ENCODE results near the gene SLC38A10. TPM values are rescaled to one million over a fixed set of nuclear protein-coding genes. Genes with fewer than 3 reads are reported as not detected.

The SLC38A10 gene
- total and polyA plus RNA-seq, 10 of the 15 experiments (the other 5 are each of a cell fraction or from before 2014, with no cell fraction given): 0.52 to 67.9 (median 22.1) TPM

DNA sequence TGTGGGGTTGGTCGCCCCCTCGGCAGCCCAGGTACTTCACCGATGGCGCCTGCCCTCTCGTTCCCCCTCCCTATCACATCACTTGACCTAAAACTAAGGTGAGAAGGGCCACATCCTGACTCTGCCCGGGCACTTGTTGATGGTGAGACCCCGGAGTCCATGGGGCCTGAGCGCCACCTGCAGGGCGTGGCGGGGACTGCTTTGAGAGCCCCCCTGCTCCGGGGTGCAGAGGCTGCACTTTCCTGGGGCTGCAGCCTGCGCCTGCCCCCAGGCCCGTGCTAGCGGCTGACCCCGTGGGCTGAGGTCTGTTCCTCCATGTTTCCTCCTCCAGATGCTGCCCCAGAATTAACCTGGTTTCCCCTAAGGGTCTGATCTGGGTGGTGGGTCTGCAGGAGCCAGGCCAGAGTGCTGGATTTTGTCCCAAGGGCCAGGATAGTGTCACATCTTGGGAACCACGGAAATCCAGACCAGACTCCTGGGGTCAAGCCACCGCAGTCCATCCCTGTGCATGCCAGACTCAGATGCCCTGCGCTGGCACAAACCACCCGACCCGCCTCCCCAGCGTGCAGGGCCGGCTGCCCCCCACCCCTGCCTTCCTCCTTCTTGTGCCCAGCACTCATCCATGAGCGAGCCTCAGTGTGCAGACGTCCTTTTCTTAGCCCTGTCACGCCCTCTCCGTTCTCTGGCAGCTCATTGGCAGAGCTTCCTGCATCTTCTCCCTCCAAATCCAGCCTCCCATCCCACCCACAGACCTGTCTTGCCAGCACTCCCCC, 53.3 kb downstream of the SLC38A10 start (continued):
- TF ChIP-seq NR2C2 (IDR thresholded peaks at IDR 0.05; ENCODE audit: borderline replicate concordance, control insufficient read depth, insufficient read length, low read depth) (no peak), KAT2A (conservative IDR thresholded peaks at IDR 0.05; ENCODE audit: control insufficient read depth, low read depth, low read length) (no peak), E2F4 (IDR thresholded peaks at IDR 0.05; ENCODE audit: low read depth, low read length) (no peak), MXI1 (IDR thresholded peaks at IDR 0.05; ENCODE audit: low read depth, low read length) (no peak), MLLT1 (IDR thresholded peaks at IDR 0.05) (no peak), MYC (IDR thresholded peaks at IDR 0.05; ENCODE audit: insufficient read depth, insufficient read length, insufficient replicate concordance, low read length, severe bottlenecking) (no peak), CREM (IDR thresholded peaks at IDR 0.05; ENCODE audit: low read depth) (no peak), CUX1 (IDR thresholded peaks at IDR 0.05; ENCODE audit: insufficient replicate concordance, low read depth, low read length) (no peak), GATAD2B (conservative IDR thresholded peaks at IDR 0.05; ENCODE audit: low read depth) (no peak; the same call in 1 of the 2 replicates), SUZ12 (IDR thresholded peaks at IDR 0.05; ENCODE audit: unreplicated experiment) (no peak), FOS (IDR thresholded peaks at IDR 0.05; ENCODE audit: borderline replicate concordance, extremely low read depth, insufficient read length) (no peak), HDAC2 (IDR thresholded peaks at IDR 0.05) (no peak), BRCA1 (IDR thresholded peaks at IDR 0.05; ENCODE audit: low read depth, low read length) (no peak), ZBTB11 (CRISPR knock-in tag; IDR thresholded peaks at IDR 0.05) (no peak), ZZZ3 (IDR thresholded peaks at IDR 0.05; ENCODE audit: control insufficient read depth, insufficient read length, low read depth) (no peak), BACH1 (IDR thresholded peaks at IDR 0.05; ENCODE audit: borderline replicate concordance) (no peak; the same call in 1 of the 2 replicates), NR2C1 (IDR thresholded peaks at IDR 0.05) (no peak), MTA2 (IDR thresholded peaks at IDR 0.05; ENCODE audit: low read depth) (no peak)
